ENCODE measurements around the gene SEL1L. TPM values are rescaled to one million over a fixed set of nuclear protein-coding genes. Genes with fewer than 3 reads are reported as not detected.

The SEL1L gene
- total RNA-seq, 1 experiment from 2014 or later = 53.7 TPM

DNA sequence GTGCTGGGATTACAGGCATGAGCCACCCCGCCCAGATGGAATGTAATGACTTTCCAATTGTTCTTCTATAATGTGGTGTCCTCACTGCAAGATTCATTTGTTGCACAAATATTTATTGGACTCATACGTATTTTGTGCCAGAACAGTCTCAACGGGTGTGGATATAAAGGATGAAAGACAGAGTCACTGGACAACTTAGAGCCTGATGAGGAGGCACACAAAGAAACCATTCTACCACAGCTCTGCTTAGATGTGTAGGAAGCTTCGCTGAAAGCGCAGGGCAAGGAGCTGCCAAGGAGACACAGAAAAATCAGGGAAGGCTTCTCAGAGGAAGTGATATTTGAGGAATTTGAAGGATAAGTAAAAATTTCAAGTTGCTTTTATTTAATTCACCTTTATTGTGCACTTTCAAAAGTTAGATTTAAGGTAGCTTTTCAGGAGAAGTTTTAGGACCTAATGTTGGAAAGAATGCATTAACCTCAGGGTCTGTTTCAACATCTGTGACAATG lies 92.0 kb downstream of the SEL1L start:
- no peak for ATAC-seq
- Histone ChIP-seq H3K4me3 (ENCODE audit: low read depth in 2 of 2, low read length in 2 of 2) (no peak overlapping the region), H3K4me1 (ENCODE audit: control insufficient read depth, insufficient read depth, low read length) (no peaks in the 10 kb centered on the region; the same call in 1 of the 2 replicates), H3K27ac (ENCODE audit: low read length) (no peak overlapping the region), H3K36me3 (ENCODE audit: control insufficient read depth, insufficient read depth, low read length) (no peaks in the 10 kb centered on the region), H3K27me3 (ENCODE audit: control insufficient read depth, insufficient read depth, low read length) (peaks cover 13% of the 10 kb centered on the region), H3K9me3 (ENCODE audit: control insufficient read depth, insufficient read depth, low read depth, low read length) (no peaks in the 10 kb centered on the region)
- no peak for DNase-seq (ENCODE audit: low read depth, low spot score)
- CTCF ChIA-PET = no interaction called here
- POLR2A ChIA-PET = no interaction called here
- intact Hi-C loops (cut with micrococcal nuclease; ENCODE audit: unreplicated experiment) = no loop called here
- no peak for TF ChIP-seq SIN3A (IDR thresholded peaks at IDR 0.05; ENCODE audit: borderline replicate concordance, insufficient read depth, low read depth, low read length)
- TF ChIP-seq CTCF (IDR thresholded peaks at IDR 0.05) = no peak
- no peak for TF ChIP-seq TCF7L2 (IDR thresholded peaks at IDR 0.05; ENCODE audit: low read depth, low read length)
- no peak for TF ChIP-seq POLR2AphosphoS5 (IDR thresholded peaks at IDR 0.05; ENCODE audit: low read depth, low read length)
- TF ChIP-seq, protein P1, sequence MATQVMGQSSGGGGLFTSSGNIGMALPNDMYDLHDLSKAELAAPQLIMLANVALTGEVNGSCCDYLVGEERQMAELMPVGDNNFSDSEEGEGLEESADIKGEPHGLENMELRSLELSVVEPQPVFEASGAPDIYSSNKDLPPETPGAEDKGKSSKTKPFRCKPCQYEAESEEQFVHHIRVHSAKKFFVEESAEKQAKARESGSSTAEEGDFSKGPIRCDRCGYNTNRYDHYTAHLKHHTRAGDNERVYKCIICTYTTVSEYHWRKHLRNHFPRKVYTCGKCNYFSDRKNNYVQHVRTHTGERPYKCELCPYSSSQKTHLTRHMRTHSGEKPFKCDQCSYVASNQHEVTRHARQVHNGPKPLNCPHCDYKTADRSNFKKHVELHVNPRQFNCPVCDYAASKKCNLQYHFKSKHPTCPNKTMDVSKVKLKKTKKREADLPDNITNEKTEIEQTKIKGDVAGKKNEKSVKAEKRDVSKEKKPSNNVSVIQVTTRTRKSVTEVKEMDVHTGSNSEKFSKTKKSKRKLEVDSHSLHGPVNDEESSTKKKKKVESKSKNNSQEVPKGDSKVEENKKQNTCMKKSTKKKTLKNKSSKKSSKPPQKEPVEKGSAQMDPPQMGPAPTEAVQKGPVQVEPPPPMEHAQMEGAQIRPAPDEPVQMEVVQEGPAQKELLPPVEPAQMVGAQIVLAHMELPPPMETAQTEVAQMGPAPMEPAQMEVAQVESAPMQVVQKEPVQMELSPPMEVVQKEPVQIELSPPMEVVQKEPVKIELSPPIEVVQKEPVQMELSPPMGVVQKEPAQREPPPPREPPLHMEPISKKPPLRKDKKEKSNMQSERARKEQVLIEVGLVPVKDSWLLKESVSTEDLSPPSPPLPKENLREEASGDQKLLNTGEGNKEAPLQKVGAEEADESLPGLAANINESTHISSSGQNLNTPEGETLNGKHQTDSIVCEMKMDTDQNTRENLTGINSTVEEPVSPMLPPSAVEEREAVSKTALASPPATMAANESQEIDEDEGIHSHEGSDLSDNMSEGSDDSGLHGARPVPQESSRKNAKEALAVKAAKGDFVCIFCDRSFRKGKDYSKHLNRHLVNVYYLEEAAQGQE (IDR thresholded peaks at IDR 0.05; ENCODE audit: insufficient read depth in 1 of 2, low read depth in 2 of 2, low read length in 1 of 2) = no peak
- BruUV-seq (replicated peaks) = no TSS peak
- in situ Hi-C loops (cut with HindIII; ENCODE audit: low pct_unique_long_range_greater_than_20kb, low sequenced_read_pairs) = no loop called here

DNA sequence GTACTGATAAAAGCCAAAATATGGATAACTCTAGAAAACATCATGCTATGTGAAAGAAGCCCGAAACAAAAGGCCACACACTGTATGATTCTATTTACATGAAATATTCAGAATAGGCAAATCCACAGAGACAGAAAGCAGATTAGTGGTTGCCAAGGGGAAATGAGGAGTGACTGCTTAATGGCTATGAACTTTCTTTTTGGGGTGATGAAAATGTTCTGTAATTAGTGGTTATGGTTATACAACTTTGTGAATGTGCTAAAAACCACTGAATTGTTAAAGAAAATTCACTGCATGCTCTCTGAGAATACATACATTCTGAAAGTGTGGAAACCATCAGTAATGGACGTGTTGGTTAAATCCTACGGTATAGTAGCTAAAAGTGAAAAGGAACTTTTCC lies 93.6 kb downstream of the SEL1L start:
- no peaks in the 10 kb centered on the region for H3K36me3 ChIP-seq (ENCODE audit: control insufficient read depth, insufficient read depth, low read length)
- H3K9me3 ChIP-seq (ENCODE audit: control insufficient read depth, insufficient read depth, low read depth, low read length) = no peaks in the 10 kb centered on the region
- no peak overlapping the region for H3K27ac ChIP-seq (ENCODE audit: low read length)
- in situ Hi-C loops (cut with HindIII; ENCODE audit: low pct_unique_long_range_greater_than_20kb, low sequenced_read_pairs) (no loop called here), intact Hi-C loops (cut with micrococcal nuclease; ENCODE audit: unreplicated experiment) (no loop called here)
- TF ChIP-seq CTCF (IDR thresholded peaks at IDR 0.05) = no peak
- TF ChIP-seq TCF7L2 (IDR thresholded peaks at IDR 0.05; ENCODE audit: low read depth, low read length) = no peak
- TF ChIP-seq, protein P1 (IDR thresholded peaks at IDR 0.05; ENCODE audit: insufficient read depth in 1 of 2, low read depth in 2 of 2, low read length in 1 of 2) = no peak
- TF ChIP-seq SIN3A (IDR thresholded peaks at IDR 0.05; ENCODE audit: borderline replicate concordance, insufficient read depth, low read depth, low read length) = no peak
- no peak for TF ChIP-seq POLR2AphosphoS5 (IDR thresholded peaks at IDR 0.05; ENCODE audit: low read depth, low read length)
- ATAC-seq = no peak
- CTCF ChIA-PET = no interaction called here
- no TSS peak for BruUV-seq (replicated peaks)
- DNase-seq (ENCODE audit: low read depth, low spot score) = no peak
- peaks cover 16% of the 10 kb centered on the region for H3K27me3 ChIP-seq (ENCODE audit: control insufficient read depth, insufficient read depth, low read length)
- H3K4me3 ChIP-seq (ENCODE audit: low read depth in 2 of 2, low read length in 2 of 2) = no peak overlapping the region
- no peaks in the 10 kb centered on the region; the same call in 1 of the 2 replicates for H3K4me1 ChIP-seq (ENCODE audit: control insufficient read depth, insufficient read depth, low read length)
- POLR2A ChIA-PET = no interaction called here

Data from Panc1 (cell line).